ENCODE results near the gene ARHGAP42.

- TF ChIP-seq CTCF (IDR thresholded peaks at IDR 0.05 in 8 of 11, conservative IDR thresholded peaks at IDR 0.05 in 3 of 11): no peak
- TF ChIP-seq POLR2A (IDR thresholded peaks at IDR 0.05): no peak
These were observed 16.9 kb downstream of the ARHGAP42 start for GRCh38 chr11:100703801-100704575.

Measured in spleen (tissue), 7 donors.